Omental fat pad (tissue), 4 donors: ENCODE measurements around the gene LIN7B. TPM values are rescaled to one million over a fixed set of nuclear protein-coding genes. Genes with fewer than 3 reads are reported as not detected.
"Not testable (repeated sequence)": the region's sequence is repeated elsewhere in the genome, so short reads cannot be mapped to it uniquely, and the experiment has no call there.

Experiments
- ATAC-seq: fragments of 150-250 bp; one replicate; pipeline ENCODE4 v1.9.1; 2016; ENCODE audit warnings: mild to moderate bottlenecking, moderate library complexity; ENCODE audit not compliant: low FRiP score
- DNase-seq: peaks from one replicate; pipeline ENCODE4 v3.0.0-alpha.2; 2019; ENCODE audit warnings: low spot score
- total RNA-seq, 4 donors: library from RNA; depleted of rRNA; stranded (reverse); fragments of >200 nt; gene quantifications; one replicate each; pipeline ENCODE4 v1.1.0, GENCODE V29; 2016
- TF ChIP-seq, protein P1 (sequence below), 3 donors: fragments of 450-650 bp; IDR thresholded peaks; one replicate each; pipeline ENCODE4 v1.5.1; 2016 to 2017; ENCODE audit warnings: antibody characterized with exemption in 3 of 3, mild to moderate bottlenecking in 3 of 3, moderate library complexity in 2 of 3

Gene LIN7B
- total RNA-seq, 4 donors from 2014 or later, result 3.7 to 9.0 (median 3.9) TPM; not detected in 1

DNA sequence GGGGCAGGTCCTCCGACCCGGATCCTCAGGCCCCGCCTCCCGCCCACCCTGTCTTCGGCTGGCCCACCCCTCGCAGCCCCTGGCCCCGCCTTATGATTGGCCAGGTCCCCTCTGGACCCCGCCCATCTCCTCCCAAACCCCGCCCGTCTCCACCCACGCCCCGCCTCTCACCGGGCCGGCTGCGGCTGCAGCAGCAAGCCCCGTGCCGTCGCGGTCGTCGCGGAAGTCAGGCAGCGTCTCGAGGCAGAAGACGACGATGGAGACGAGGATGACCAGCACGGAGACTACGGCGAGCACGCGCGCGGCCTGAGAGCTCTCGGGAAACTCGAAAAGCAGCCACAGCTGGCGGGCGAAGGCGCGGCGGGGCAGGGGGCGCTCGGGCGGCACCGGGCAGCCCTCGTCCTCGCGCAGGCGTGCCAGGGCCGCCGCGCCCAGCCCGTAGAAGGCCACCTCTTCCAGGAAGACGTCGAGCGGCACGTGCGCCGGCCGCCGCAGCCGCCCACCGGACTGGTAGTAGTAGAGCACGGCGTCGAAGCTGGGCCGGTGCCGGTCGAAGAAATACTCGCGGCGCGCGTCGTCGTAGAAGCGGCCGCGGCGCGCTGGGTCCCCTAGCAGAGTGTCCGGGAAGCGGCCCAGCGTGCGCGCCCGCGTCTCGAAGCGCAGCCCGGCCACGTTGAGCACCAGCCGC lies 42.2 kb upstream of the LIN7B start:
- ATAC-seq (no peak), DNase-seq (no peak)
- TF ChIP-seq, protein P1, sequence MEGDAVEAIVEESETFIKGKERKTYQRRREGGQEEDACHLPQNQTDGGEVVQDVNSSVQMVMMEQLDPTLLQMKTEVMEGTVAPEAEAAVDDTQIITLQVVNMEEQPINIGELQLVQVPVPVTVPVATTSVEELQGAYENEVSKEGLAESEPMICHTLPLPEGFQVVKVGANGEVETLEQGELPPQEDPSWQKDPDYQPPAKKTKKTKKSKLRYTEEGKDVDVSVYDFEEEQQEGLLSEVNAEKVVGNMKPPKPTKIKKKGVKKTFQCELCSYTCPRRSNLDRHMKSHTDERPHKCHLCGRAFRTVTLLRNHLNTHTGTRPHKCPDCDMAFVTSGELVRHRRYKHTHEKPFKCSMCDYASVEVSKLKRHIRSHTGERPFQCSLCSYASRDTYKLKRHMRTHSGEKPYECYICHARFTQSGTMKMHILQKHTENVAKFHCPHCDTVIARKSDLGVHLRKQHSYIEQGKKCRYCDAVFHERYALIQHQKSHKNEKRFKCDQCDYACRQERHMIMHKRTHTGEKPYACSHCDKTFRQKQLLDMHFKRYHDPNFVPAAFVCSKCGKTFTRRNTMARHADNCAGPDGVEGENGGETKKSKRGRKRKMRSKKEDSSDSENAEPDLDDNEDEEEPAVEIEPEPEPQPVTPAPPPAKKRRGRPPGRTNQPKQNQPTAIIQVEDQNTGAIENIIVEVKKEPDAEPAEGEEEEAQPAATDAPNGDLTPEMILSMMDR (IDR thresholded peaks at IDR 0.05), result no peak

GRCh38 chr19:49073514-49074378 lies 40.4 kb upstream of the LIN7B start:
- ATAC-seq, result no peak

DNA sequence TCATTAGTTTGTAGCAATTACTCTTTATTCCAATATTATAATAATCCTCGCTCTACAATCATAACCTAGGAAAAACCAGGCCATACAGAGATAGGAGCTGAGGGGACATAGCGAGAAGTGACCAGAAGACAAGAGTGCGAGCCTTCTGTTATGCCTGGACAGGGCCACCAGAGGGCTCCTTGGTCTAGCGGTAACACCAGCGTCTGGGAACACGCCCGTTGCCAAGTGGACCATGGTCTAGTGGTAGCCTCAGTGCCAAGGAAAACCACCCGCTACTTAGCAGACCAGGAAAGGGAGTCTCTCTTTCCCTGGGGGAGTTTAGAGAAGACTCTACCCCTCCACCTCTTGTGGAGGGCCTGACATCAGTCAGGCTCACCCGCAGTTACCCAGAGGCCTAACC lies 39.3 kb upstream of the LIN7B start:
- TF ChIP-seq, protein P1 (IDR thresholded peaks at IDR 0.05), result peak in 1 of 3 donors; percentile 16
- DNase-seq, ATAC-seq: not testable (repeated sequence)

More at GRCh38 chr19:49073514-49074378, 40.4 kb upstream of the LIN7B start:
- TF ChIP-seq, protein P1 (IDR thresholded peaks at IDR 0.05), result no peak
- DNase-seq, result no peak

- ATAC-seq (no peak), DNase-seq (no peak)
- TF ChIP-seq, protein P1 (IDR thresholded peaks at IDR 0.05), result no peak
These were observed 33.8 kb upstream of the LIN7B start for GRCh38 chr19:49080392-49080791.

DNA sequence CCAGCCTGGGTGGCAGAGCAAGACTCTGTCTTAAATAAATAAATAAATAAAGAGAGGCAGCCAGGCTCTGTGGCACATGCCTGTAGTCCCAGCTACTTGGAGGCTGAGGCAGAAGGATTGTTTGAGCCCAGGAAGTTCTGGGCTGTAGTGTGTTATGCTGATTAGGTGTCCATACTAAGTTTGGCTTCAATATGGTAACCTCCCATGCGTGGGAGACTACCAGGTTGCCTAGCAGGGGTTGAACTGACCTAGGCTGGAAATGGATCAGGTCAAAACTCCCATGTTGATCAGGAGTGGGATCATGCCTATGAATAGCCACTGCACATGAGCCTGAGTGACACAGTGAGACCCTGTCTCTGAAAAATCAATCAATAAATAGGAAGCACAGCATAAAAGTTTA lies 32.9 kb upstream of the LIN7B start:
- TF ChIP-seq, protein P1 (IDR thresholded peaks at IDR 0.05), result no peak
- DNase-seq (no peak), ATAC-seq (no peak)

- ATAC-seq (no peak), DNase-seq (no peak)
- TF ChIP-seq, protein P1 (IDR thresholded peaks at IDR 0.05), result no peak
These were observed 29.8 kb upstream of the LIN7B start for GRCh38 chr19:49084206-49085019.
